Measurements from ENCODE around the gene ERC1. TPM values are rescaled to one million over a fixed set of nuclear protein-coding genes. Genes with fewer than 3 reads are reported as not detected.
A peak's percentile ranks its signal among the peaks of the same experiment; 100 is the strongest.

The ERC1 gene
- total RNA-seq, 1 experiment from 2014 or later: 12.3 TPM

GRCh38 chr12:1395421-1395955, 404.5 kb downstream of the ERC1 start:
- TF ChIP-seq EZH2 (IDR thresholded peaks at IDR 0.05; ENCODE audit: low read length, unreplicated experiment): no peak
- no peak for TF ChIP-seq EZH2phosphoT487 (IDR thresholded peaks at IDR 0.05; ENCODE audit: borderline replicate concordance, low read length)
- TF ChIP-seq CTCF (conservative IDR thresholded peaks at IDR 0.05; ENCODE audit: low read depth, low read length): no peak
- H3K27ac ChIP-seq (ENCODE audit: low read length): no peak overlapping the region
- H3K4me1 ChIP-seq (ENCODE audit: insufficient read depth, low read length): no peaks in the 10 kb centered on the region
- no peak overlapping the region for H3K4me3 ChIP-seq (ENCODE audit: low read length)
- POLR2A ChIA-PET (ENCODE audit: unreplicated experiment): no interaction called here
- no TSS peak for BruUV-seq (replicated peaks)
- no peaks in the 10 kb centered on the region for H3K27me3 ChIP-seq (ENCODE audit: low read length)
- no peaks in the 10 kb centered on the region for H4K20me1 ChIP-seq (ENCODE audit: low read length)
- ATAC-seq (no peak), DNase-seq (no peak)
- no peak overlapping the region for H2AFZ ChIP-seq (ENCODE audit: low read length)
- H3K9me2 ChIP-seq (replicated peaks; ENCODE audit: low read length): no peaks in the 10 kb centered on the region
- no peaks in the 10 kb centered on the region for H3K79me2 ChIP-seq (ENCODE audit: low read length)
- no peaks in the 10 kb centered on the region for H3K9me3 ChIP-seq (ENCODE audit: low read length)
- CTCF ChIA-PET: no interaction called here
- no peak overlapping the region for H3K4me2 ChIP-seq (ENCODE audit: low read length)
- no peaks in the 10 kb centered on the region for H3K36me3 ChIP-seq (ENCODE audit: low read depth, low read length)
- intact Hi-C loops (cut with micrococcal nuclease): loop anchor here (10.0 kb wide), 1 partner anchor 149 kb away; no protein-coding TSS in a partner anchor
- H3K9ac ChIP-seq (ENCODE audit: low read length): no peak overlapping the region
- H3F3A ChIP-seq (ENCODE audit: low read length, unreplicated experiment): no peaks in the 10 kb centered on the region

- Histone ChIP-seq H3K79me2 (ENCODE audit: low read length) (no peaks in the 10 kb centered on the region), H3K9ac (ENCODE audit: low read length) (no peak overlapping the region), H3K9me2 (replicated peaks; ENCODE audit: low read length) (no peaks in the 10 kb centered on the region), H3K27ac (ENCODE audit: low read length) (no peak overlapping the region), H3K36me3 (ENCODE audit: low read depth, low read length) (no peaks in the 10 kb centered on the region), H3K4me3 (ENCODE audit: low read length) (no peak overlapping the region), H3K4me1 (ENCODE audit: insufficient read depth, low read length) (no peaks in the 10 kb centered on the region), H3F3A (ENCODE audit: low read length, unreplicated experiment) (no peaks in the 10 kb centered on the region), H3K9me3 (ENCODE audit: low read length) (no peaks in the 10 kb centered on the region), H3K4me2 (ENCODE audit: low read length) (no peak overlapping the region), H4K20me1 (ENCODE audit: low read length) (no peaks in the 10 kb centered on the region), H3K27me3 (ENCODE audit: low read length) (no peaks in the 10 kb centered on the region), H2AFZ (ENCODE audit: low read length) (no peak overlapping the region)
- CTCF ChIA-PET: no interaction called here
- BruUV-seq (replicated peaks): no TSS peak
- intact Hi-C loops (cut with micrococcal nuclease): loop anchor here (10.0 kb wide), 1 partner anchor 146 kb away; no protein-coding TSS in a partner anchor
- TF ChIP-seq EZH2 (IDR thresholded peaks at IDR 0.05; ENCODE audit: low read length, unreplicated experiment) (no peak), EZH2phosphoT487 (IDR thresholded peaks at IDR 0.05; ENCODE audit: borderline replicate concordance, low read length) (no peak), CTCF (conservative IDR thresholded peaks at IDR 0.05; ENCODE audit: low read depth, low read length) (no peak; the same call in 1 of the 2 replicates)
- DNase-seq: peak; percentile 11
- ATAC-seq: no peak
- POLR2A ChIA-PET (ENCODE audit: unreplicated experiment): no interaction called here
Observed at GRCh38 chr12:1398673-1399072, 407.6 kb downstream of the ERC1 start.

GRCh38 chr12:1401891-1402290, 410.9 kb downstream of the ERC1 start:
- DNase-seq (no peak), ATAC-seq (no peak)
- no peaks in the 10 kb centered on the region for H3K9me3 ChIP-seq (ENCODE audit: low read length)
- H3K4me2 ChIP-seq (ENCODE audit: low read length): no peak overlapping the region
- CTCF ChIA-PET: no interaction called here
- no peaks in the 10 kb centered on the region for H3K27me3 ChIP-seq (ENCODE audit: low read length)
- H3K79me2 ChIP-seq (ENCODE audit: low read length): no peaks in the 10 kb centered on the region
- H4K20me1 ChIP-seq (ENCODE audit: low read length): no peaks in the 10 kb centered on the region
- no peaks in the 10 kb centered on the region for H3K36me3 ChIP-seq (ENCODE audit: low read depth, low read length)
- POLR2A ChIA-PET (ENCODE audit: unreplicated experiment): no interaction called here
- H3K4me3 ChIP-seq (ENCODE audit: low read length): no peak overlapping the region
- no peaks in the 10 kb centered on the region for H3K9me2 ChIP-seq (replicated peaks; ENCODE audit: low read length)
- no TSS peak for BruUV-seq (replicated peaks)
- intact Hi-C loops (cut with micrococcal nuclease): no loop called here
- no peak overlapping the region for H2AFZ ChIP-seq (ENCODE audit: low read length)
- no peaks in the 10 kb centered on the region for H3F3A ChIP-seq (ENCODE audit: low read length, unreplicated experiment)
- H3K9ac ChIP-seq (ENCODE audit: low read length): no peak overlapping the region
- no peak for TF ChIP-seq CTCF (conservative IDR thresholded peaks at IDR 0.05; ENCODE audit: low read depth, low read length)
- TF ChIP-seq EZH2phosphoT487 (IDR thresholded peaks at IDR 0.05; ENCODE audit: borderline replicate concordance, low read length): no peak
- TF ChIP-seq EZH2 (IDR thresholded peaks at IDR 0.05; ENCODE audit: low read length, unreplicated experiment): no peak
- H3K4me1 ChIP-seq (ENCODE audit: insufficient read depth, low read length): no peaks in the 10 kb centered on the region
- no peak overlapping the region for H3K27ac ChIP-seq (ENCODE audit: low read length)
